Panc1 (cell line): Measurements from ENCODE around the gene MAD1L1. TPM values are rescaled to one million over a fixed set of nuclear protein-coding genes. Genes with fewer than 3 reads are reported as not detected.

Experiments used
- ATAC-seq: fragments of 200-7000 bp; cut with Tn5 transposase; 2 replicates; pipeline ENCODE4 v1.9.1; 2020; ENCODE audit warnings: mild to moderate bottlenecking, moderate library complexity
- BruUV-seq: library from RNA; stranded (reverse); fragments of 400-500 nt; replicated peaks from 2 replicates; lab custom pipeline; 2021; lab: Mats Ljungman, UMichigan
- CTCF ChIA-PET: fragments of 300-600 bp; sonication (Branson Sonifier 250); formaldehyde crosslinking; loops from one replicate; lab custom pipeline; 2022; ENCODE audit warnings: antibody characterized with exemption; lab: Charles Lee
- POLR2A ChIA-PET: fragments of 300-600 bp; sonication (Branson Sonifier 250); formaldehyde crosslinking; loops from one replicate; lab custom pipeline; 2022; ENCODE audit warnings: antibody characterized with exemption; lab: Charles Lee
- DNase-seq: peaks from one replicate; pipeline ENCODE4 v3.0.0-alpha.2; 2010; ENCODE audit warnings: low read depth, low spot score
- H3K27ac ChIP-seq: 2 replicates; pipeline ENCODE4 v1.5.1; 2011; ENCODE audit warnings: mild to moderate bottlenecking, low read length, inconsistent platforms
- H3K27me3 ChIP-seq: fragments of 200-500 bp; sonication (Bioruptor generic); 2 replicates; pipeline ENCODE4 v1.6.0; 2014; ENCODE audit warnings: low read length, inconsistent platforms; ENCODE audit not compliant: control insufficient read depth, insufficient read depth
- H3K36me3 ChIP-seq: fragments of 200-500 bp; sonication (Bioruptor generic); 2 replicates; pipeline ENCODE4 v1.5.1; 2014; ENCODE audit warnings: inconsistent platforms, mild to moderate bottlenecking, low read length, moderate library complexity; ENCODE audit not compliant: control insufficient read depth, insufficient read depth
- H3K4me1 ChIP-seq: 2 replicates; pipeline ENCODE4 v1.5.1; 2011; ENCODE audit warnings: inconsistent platforms, mild to moderate bottlenecking, low read length, moderate library complexity; ENCODE audit not compliant: control insufficient read depth, insufficient read depth
- H3K4me3 ChIP-seq, 2 experiments: 2 replicates each; pipeline ENCODE4 v1.5.1; 2011 to 2012; ENCODE audit warnings: low read depth in 2 of 2, low read length in 2 of 2, mild to moderate bottlenecking in 2 of 2, inconsistent platforms in 1 of 2, moderate library complexity in 1 of 2
- H3K9me3 ChIP-seq: fragments of 200-500 bp; sonication (Bioruptor generic); 2 replicates; pipeline ENCODE4 v1.5.1; 2014; ENCODE audit warnings: low read depth, mild to moderate bottlenecking, inconsistent platforms, low read length, moderate library complexity; ENCODE audit not compliant: control insufficient read depth, insufficient read depth
- POLR2AphosphoS5 ChIP-seq: IDR thresholded peaks from 2 replicates; pipeline ENCODE4 v1.6.1; 2012; ENCODE audit warnings: mild to moderate bottlenecking, low read depth, low read length, moderate library complexity
- SIN3A ChIP-seq: IDR thresholded peaks from 2 replicates; pipeline ENCODE4 v1.6.1; 2012; ENCODE audit warnings: low read depth, mild to moderate bottlenecking, low read length, moderate library complexity, borderline replicate concordance; ENCODE audit not compliant: insufficient read depth
- TCF7L2 ChIP-seq: IDR thresholded peaks from 2 replicates; pipeline ENCODE4 v1.6.1; 2011; ENCODE audit warnings: mild to moderate bottlenecking, low read depth, low read length, inconsistent platforms
- in situ Hi-C: cut with HindIII; loops from 2 replicates; pipeline ENCODE4 v1.10.0; 2016; ENCODE audit warnings: low sequenced_read_pairs, low pct_unique_long_range_greater_than_20kb
- intact Hi-C: fragments of 100-400 bp; cut with micrococcal nuclease; formaldehyde crosslinking; loops from one replicate; pipeline ENCODE4 v1.10.0; 2022; ENCODE audit not compliant: unreplicated experiment
- total RNA-seq: library from RNA; stranded (reverse); gene quantifications from one replicate; pipeline ENCODE4 v1.2.1, GENCODE V29; 2021; ENCODE audit not compliant: unreplicated experiment
- TF ChIP-seq, protein P1 (sequence below): fragments of 450-650 bp; IDR thresholded peaks from 2 replicates; pipeline ENCODE4 v1.5.1; 2017; ENCODE audit warnings: mild to moderate bottlenecking
- TF ChIP-seq, protein P2 (sequence below), 2 experiments: IDR thresholded peaks; 2 replicates each; pipeline ENCODE4 v1.6.1; 2011 to 2012; ENCODE audit warnings: low read depth in 2 of 2, control low read depth in 1 of 2, low read length in 1 of 2, mild to moderate bottlenecking in 1 of 2, moderate library complexity in 1 of 2; ENCODE audit not compliant: insufficient read depth in 1 of 2

MAD1L1 gene
- total RNA-seq, 1 experiment from 2014 or later = 70.8 TPM

DNA sequence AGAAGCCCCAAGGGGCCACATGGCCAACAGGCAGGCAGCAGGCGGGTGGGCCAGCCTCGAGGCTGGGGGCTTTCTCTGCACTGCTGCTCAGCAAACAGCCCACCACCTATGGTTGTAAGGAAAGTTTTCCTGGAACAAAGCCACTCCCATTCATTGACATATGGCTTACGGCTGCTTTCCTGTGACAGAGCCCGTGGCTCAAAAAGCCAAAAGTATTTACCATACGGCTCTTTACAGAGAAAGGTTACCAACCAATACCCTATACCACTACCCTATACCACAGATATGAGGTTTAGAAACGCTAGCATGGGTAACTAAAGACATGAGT is 152.7 kb downstream of the MAD1L1 start:
- TF ChIP-seq TCF7L2 (no peak), POLR2AphosphoS5 (no peak), SIN3A (no peak)
- TF ChIP-seq, protein P1, sequence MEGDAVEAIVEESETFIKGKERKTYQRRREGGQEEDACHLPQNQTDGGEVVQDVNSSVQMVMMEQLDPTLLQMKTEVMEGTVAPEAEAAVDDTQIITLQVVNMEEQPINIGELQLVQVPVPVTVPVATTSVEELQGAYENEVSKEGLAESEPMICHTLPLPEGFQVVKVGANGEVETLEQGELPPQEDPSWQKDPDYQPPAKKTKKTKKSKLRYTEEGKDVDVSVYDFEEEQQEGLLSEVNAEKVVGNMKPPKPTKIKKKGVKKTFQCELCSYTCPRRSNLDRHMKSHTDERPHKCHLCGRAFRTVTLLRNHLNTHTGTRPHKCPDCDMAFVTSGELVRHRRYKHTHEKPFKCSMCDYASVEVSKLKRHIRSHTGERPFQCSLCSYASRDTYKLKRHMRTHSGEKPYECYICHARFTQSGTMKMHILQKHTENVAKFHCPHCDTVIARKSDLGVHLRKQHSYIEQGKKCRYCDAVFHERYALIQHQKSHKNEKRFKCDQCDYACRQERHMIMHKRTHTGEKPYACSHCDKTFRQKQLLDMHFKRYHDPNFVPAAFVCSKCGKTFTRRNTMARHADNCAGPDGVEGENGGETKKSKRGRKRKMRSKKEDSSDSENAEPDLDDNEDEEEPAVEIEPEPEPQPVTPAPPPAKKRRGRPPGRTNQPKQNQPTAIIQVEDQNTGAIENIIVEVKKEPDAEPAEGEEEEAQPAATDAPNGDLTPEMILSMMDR = no peak
- TF ChIP-seq, protein P2, sequence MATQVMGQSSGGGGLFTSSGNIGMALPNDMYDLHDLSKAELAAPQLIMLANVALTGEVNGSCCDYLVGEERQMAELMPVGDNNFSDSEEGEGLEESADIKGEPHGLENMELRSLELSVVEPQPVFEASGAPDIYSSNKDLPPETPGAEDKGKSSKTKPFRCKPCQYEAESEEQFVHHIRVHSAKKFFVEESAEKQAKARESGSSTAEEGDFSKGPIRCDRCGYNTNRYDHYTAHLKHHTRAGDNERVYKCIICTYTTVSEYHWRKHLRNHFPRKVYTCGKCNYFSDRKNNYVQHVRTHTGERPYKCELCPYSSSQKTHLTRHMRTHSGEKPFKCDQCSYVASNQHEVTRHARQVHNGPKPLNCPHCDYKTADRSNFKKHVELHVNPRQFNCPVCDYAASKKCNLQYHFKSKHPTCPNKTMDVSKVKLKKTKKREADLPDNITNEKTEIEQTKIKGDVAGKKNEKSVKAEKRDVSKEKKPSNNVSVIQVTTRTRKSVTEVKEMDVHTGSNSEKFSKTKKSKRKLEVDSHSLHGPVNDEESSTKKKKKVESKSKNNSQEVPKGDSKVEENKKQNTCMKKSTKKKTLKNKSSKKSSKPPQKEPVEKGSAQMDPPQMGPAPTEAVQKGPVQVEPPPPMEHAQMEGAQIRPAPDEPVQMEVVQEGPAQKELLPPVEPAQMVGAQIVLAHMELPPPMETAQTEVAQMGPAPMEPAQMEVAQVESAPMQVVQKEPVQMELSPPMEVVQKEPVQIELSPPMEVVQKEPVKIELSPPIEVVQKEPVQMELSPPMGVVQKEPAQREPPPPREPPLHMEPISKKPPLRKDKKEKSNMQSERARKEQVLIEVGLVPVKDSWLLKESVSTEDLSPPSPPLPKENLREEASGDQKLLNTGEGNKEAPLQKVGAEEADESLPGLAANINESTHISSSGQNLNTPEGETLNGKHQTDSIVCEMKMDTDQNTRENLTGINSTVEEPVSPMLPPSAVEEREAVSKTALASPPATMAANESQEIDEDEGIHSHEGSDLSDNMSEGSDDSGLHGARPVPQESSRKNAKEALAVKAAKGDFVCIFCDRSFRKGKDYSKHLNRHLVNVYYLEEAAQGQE (IDR thresholded peaks at IDR 0.05; ENCODE audit: insufficient read depth in 1 of 2, low read depth in 2 of 2, low read length in 1 of 2) = no peak
- Histone ChIP-seq H3K27ac (no peak overlapping the region), H3K9me3 (no peaks in the 10 kb centered on the region), H3K36me3 (no peaks in the 10 kb centered on the region), H3K4me3 (no peak overlapping the region), H3K4me1 (no peaks in the 10 kb centered on the region), H3K27me3 (no peaks in the 10 kb centered on the region)
- ATAC-seq (no peak), DNase-seq (no peak)
- intact Hi-C loops = no loop called here
- in situ Hi-C loops = no loop called here
- CTCF ChIA-PET = no interaction called here
- BruUV-seq = no TSS peak
- POLR2A ChIA-PET = no interaction called here

DNA sequence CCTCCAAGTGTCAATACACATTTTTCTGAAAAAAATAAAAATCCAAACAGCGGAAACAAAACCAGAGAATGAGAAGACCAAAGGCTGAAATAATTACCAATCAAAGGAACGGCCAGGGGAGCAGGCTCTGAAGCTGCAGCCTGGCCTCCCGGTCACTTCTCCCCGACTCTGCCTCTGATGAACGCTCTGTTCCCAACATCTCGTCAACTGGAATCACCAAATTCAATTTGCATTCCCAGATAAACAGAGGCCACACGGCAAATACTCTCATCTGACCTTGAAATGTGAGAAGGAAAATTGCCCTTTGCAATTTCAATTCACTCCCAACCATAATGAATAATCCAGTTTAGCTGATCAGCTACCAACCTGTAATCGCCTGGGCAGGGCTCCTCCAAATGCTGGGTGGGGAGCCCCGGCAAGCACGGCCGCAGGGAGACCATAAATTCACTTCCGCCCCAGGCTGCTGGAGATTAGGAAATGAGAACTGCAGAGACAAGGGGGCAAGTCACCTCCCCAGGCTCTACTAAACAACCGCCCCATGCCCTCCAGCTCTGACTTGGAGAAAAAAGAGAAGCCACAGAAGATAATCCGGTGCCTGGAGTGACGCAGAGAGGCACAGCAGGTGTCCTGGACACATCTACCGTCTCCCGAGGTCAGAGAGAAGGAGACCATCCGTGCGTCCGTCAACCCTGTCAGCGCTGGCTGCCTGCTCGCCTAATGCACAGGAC is 153.2 kb downstream of the MAD1L1 start:
- TF ChIP-seq SIN3A (no peak), POLR2AphosphoS5 (no peak), TCF7L2 (no peak)
- TF ChIP-seq, protein P2 (IDR thresholded peaks at IDR 0.05; ENCODE audit: insufficient read depth in 1 of 2, low read depth in 2 of 2, low read length in 1 of 2) = no peak
- TF ChIP-seq, protein P1 = no peak
- CTCF ChIA-PET = no interaction called here
- intact Hi-C loops (no loop called here), in situ Hi-C loops (no loop called here)
- no peaks in the 10 kb centered on the region for H3K4me1 ChIP-seq
- DNase-seq (no peak), ATAC-seq (no peak)
- no peak overlapping the region for H3K27ac ChIP-seq
- POLR2A ChIA-PET = no interaction called here
- H3K9me3 ChIP-seq = no peaks in the 10 kb centered on the region
- H3K27me3 ChIP-seq = no peaks in the 10 kb centered on the region
- H3K36me3 ChIP-seq = no peaks in the 10 kb centered on the region
- H3K4me3 ChIP-seq = no peak overlapping the region
- BruUV-seq = no TSS peak
